Mononuclear cell (primary cell): Measurements from ENCODE around the gene LMNB1. TPM values are rescaled to one million over a fixed set of nuclear protein-coding genes. Genes with fewer than 3 reads are reported as not detected.
"Not testable (repeated sequence)": the region's sequence is repeated elsewhere in the genome, so short reads cannot be mapped to it uniquely, and the experiment has no call there.

Source experiments
- H3K27me3 ChIP-seq: 2 replicates; pipeline ENCODE4 v1.6.0; 2011; ENCODE audit warnings: low read length, control low read depth; ENCODE audit not compliant: insufficient read depth
- H3K4me1 ChIP-seq: 2 replicates; pipeline ENCODE4 v1.5.1; 2011; ENCODE audit warnings: mild to moderate bottlenecking, low read length, control low read depth; ENCODE audit not compliant: insufficient read depth
- H3K4me3 ChIP-seq: 2 replicates; pipeline ENCODE4 v1.5.1; 2011; ENCODE audit warnings: mild to moderate bottlenecking, low read length, moderate library complexity
- H3K9me3 ChIP-seq: 2 replicates; pipeline ENCODE4 v1.5.1; 2011; ENCODE audit warnings: low read depth, mild to moderate bottlenecking, control low read depth, low read length
- total RNA-seq: library from RNA; depleted of rRNA; stranded (reverse); fragments of >200 nt; gene quantifications from one replicate; pipeline ENCODE4 v1.2.3, GENCODE V29; 2012

Gene LMNB1
- total RNA-seq, 1 donor, result 54.5 TPM

- Histone ChIP-seq H3K4me1 (peaks cover 37% of the 10 kb centered on the region), H3K4me3 (no peak overlapping the region), H3K27me3 (no peaks in the 10 kb centered on the region), H3K9me3 (no peaks in the 10 kb centered on the region)
Measured at GRCh38 chr5:126801992-126802294, 25.0 kb downstream of the LMNB1 start.

GRCh38 chr5:126805063-126805462 is 28.1 kb downstream of the LMNB1 start:
- H3K4me3 ChIP-seq, result no peak overlapping the region
- H3K9me3 ChIP-seq, result no peaks in the 10 kb centered on the region
- H3K4me1 ChIP-seq, result peaks cover 50% of the 10 kb centered on the region
- H3K27me3 ChIP-seq, result no peaks in the 10 kb centered on the region

- no peak overlapping the region for H3K4me3 ChIP-seq
- H3K9me3 ChIP-seq, result no peaks in the 10 kb centered on the region
- no peaks in the 10 kb centered on the region for H3K27me3 ChIP-seq
- H3K4me1 ChIP-seq, result peaks cover 66% of the 10 kb centered on the region
Measured at GRCh38 chr5:126808521-126808988, 31.6 kb downstream of the LMNB1 start.

DNA sequence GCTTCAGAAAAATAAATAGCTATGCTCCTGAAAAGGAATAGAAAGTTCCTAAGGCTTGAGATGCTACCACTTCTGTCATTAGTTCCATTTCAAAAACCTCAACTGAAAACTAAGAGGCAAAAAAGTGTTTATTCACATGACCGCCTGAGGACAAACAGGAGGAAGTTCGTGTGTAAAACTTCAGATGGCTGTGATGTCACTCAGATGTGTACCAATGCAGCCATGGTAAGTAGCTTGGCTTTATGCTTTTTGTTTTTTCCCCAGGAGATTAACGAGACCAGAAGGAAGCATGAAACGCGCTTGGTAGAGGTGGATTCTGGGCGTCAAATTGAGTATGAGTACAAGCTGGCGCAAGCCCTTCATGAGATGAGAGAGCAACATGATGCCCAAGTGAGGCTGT is 33.0 kb downstream of the LMNB1 start:
- no peak overlapping the region for H3K4me3 ChIP-seq
- H3K9me3 ChIP-seq, result no peaks in the 10 kb centered on the region
- H3K4me1 ChIP-seq, result peaks cover 71% of the 10 kb centered on the region
- H3K27me3 ChIP-seq, result no peaks in the 10 kb centered on the region

- H3K4me1 ChIP-seq, result peaks cover 76% of the 10 kb centered on the region
- no peak overlapping the region for H3K4me3 ChIP-seq
- no peaks in the 10 kb centered on the region for H3K9me3 ChIP-seq
Measured at GRCh38 chr5:126810596-126811380, 33.9 kb downstream of the LMNB1 start.

GRCh38 chr5:126811515-126812198 is 34.7 kb downstream of the LMNB1 start:
- no peaks in the 10 kb centered on the region for H3K27me3 ChIP-seq
- peaks cover 76% of the 10 kb centered on the region for H3K4me1 ChIP-seq
- peak overlapping the region; percentile 8 for H3K4me3 ChIP-seq
- no peaks in the 10 kb centered on the region for H3K9me3 ChIP-seq

More at GRCh38 chr5:126810596-126811380, 33.9 kb downstream of the LMNB1 start:
- no peaks in the 10 kb centered on the region for H3K27me3 ChIP-seq

DNA sequence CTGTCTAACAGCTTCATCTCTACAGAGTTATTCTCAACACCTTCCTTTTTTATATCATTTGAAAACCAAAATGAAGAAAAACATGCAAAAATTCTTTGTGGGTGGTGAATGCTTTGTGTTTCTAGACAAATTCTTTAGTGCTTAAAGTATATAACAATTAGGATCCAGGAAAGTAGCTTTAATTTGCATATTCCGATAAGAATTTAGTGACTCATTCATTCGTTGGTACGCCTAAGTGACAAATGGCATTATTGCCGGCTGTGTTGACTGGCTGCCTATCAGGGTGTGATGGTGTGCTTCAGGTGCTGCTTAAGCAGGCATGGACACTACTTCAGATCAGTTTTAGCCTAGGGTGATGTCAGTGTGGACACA is 35.2 kb downstream of the LMNB1 start:
- Histone ChIP-seq H3K4me3 (peak overlapping the region; percentile 8), H3K27me3 (no peaks in the 10 kb centered on the region), H3K4me1 (peaks cover 74% of the 10 kb centered on the region), H3K9me3 (no peaks in the 10 kb centered on the region)

GRCh38 chr5:126813799-126814198 is 36.9 kb downstream of the LMNB1 start:
- not testable (repeated sequence) for H3K27me3 ChIP-seq, H3K4me3 ChIP-seq, H3K9me3 ChIP-seq
- peaks cover 61% of the 10 kb centered on the region for H3K4me1 ChIP-seq

DNA sequence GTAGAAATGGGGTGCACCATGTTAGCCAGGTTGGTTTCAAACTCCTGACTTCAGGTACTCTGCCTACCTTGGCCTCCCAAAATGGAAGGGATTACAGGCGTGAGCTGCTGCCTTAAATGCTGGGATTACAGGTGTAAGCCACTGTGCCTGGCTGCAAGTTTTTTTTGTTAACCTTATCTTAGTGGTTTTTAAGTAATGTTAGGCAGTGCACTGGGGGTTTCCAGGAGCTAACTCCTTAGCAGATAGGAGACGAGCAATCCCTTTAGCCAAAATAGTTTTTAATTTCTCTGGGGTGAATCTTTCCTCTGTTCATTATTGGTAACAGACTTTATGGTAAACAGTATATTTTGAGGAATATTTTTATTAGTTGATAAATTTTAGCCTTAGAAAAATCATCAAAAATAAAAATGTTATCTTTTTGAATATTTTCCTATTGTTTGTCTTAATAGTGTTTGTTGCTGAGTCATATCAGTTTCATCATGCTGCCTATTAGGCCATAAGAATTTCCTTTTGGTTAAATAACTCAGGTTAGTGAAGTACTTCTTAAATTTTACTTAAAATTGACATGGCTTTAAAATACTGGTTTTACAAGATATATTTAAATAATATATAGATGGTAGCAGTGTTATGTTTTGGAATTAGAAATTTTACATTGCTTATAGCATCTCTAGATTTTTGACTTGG is 37.9 kb downstream of the LMNB1 start:
- no peaks in the 10 kb centered on the region for H3K27me3 ChIP-seq
- H3K9me3 ChIP-seq, result no peaks in the 10 kb centered on the region
- H3K4me3 ChIP-seq, result peak overlapping the region; percentile 10
- H3K4me1 ChIP-seq, result peaks cover 51% of the 10 kb centered on the region

DNA sequence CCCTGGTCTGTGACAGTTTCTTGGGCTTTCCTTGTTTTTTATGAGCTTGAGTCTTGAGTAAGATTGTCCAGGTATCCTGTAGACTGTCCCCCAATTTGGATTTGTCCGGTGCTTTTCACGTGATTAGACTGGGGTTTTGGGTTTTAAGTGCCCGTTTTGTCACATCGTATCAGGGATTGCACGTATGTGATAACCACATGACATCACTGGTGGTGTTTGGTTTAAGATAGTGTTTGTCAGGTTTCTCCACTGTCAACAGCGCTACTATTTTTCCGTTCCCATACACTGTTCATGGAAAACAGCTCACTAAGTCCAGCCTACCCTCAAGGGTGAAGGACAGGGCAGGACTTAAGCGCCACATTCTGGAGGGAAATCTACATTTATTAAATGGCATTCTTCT is 39.7 kb downstream of the LMNB1 start:
- Histone ChIP-seq H3K9me3 (no peaks in the 10 kb centered on the region), H3K4me1 (peaks cover 35% of the 10 kb centered on the region), H3K27me3 (no peaks in the 10 kb centered on the region), H3K4me3 (no peak overlapping the region)

DNA sequence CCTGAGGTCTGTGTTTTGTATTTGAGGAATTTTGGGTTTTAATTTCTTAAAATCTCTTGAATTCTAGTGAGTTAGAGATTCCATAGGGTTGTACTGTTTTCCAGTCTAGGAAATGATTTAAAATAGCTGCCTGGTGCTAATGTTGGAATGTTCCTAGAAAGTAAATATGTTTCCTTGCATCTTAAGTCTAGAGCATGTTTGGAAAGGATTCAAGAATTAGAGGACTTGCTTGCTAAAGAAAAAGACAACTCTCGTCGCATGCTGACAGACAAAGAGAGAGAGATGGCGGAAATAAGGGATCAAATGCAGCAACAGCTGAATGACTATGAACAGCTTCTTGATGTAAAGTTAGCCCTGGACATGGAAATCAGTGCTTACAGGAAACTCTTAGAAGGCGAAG is 41.8 kb downstream of the LMNB1 start:
- peaks cover 17% of the 10 kb centered on the region for H3K4me1 ChIP-seq
- no peaks in the 10 kb centered on the region for H3K27me3 ChIP-seq
- no peak overlapping the region for H3K4me3 ChIP-seq
- H3K9me3 ChIP-seq, result no peaks in the 10 kb centered on the region

DNA sequence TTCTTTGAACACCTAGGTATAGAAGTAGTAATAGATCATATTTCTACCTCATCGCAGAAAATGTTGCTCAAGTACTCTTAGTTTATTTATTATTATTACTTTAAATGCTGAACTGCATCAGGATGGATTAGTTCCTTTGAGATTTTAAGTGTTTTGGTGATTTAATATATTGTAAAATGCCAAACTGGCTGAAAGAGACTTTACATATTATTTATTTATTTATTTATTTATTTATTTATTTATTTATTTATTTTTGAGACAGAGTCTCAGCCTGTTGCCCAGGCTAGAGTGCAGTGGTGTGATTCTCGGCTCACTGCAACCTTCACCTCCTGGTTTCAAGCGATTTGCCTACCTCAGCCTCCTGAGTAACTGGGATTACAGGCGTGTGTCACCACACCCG is 42.3 kb downstream of the LMNB1 start:
- H3K9me3 ChIP-seq, result no peaks in the 10 kb centered on the region
- peaks cover 11% of the 10 kb centered on the region for H3K4me1 ChIP-seq
- no peaks in the 10 kb centered on the region for H3K27me3 ChIP-seq
- no peak overlapping the region for H3K4me3 ChIP-seq

DNA sequence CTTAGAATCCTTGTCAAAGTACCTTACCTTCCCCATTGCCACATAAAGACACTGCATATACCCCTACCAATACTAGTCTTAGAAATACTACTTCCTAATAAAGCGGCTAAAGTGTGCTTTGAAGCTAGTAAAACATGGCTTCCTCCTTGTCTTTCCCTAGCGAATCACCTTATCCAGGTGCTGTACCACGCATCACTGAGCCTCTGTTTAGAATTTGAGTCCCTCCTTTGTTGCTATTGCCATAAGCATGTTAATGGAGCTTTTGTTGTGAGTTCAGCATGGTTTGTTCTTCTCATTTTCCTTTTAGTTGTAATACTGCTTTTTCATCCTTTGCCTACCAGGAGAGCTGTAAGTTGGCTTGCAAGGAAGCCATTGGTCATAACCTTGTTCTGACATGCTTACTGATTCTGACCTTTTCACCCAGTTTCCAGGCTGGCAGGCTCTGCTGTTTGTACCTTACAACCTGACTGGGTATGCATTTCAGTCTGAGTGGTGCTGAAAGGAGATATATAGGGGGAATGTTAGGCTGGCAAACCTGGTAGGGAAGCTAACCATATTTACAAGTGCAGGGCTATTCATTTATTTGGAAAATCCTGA is 49.8 kb downstream of the LMNB1 start:
- H3K4me3 ChIP-seq, result no peak overlapping the region
- no peaks in the 10 kb centered on the region for H3K4me1 ChIP-seq
- no peaks in the 10 kb centered on the region for H3K9me3 ChIP-seq
- H3K27me3 ChIP-seq, result no peaks in the 10 kb centered on the region

DNA sequence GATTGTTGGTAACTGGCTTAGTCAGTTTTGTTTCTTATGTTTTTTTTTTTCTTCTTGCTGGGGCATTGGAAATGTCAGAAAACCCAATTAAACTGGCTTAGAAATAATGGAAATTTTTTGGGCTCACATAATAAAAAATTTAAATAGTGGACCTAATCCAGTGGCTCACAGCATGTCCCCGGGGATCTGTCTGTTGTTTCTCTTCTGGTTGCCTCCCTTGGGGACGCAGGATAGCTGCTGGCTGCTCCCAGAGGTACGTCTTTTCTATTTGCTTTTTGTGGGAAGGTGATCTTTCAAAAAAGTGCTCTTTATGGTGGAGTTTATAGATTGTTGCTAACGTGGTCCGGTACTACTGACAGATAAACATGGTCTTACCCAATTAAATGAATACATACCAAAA is 52.2 kb downstream of the LMNB1 start:
- Histone ChIP-seq H3K27me3 (no peaks in the 10 kb centered on the region), H3K9me3 (no peaks in the 10 kb centered on the region), H3K4me3 (no peak overlapping the region), H3K4me1 (no peaks in the 10 kb centered on the region)

GRCh38 chr5:126830061-126830460 is 53.1 kb downstream of the LMNB1 start:
- Histone ChIP-seq H3K4me3 (no peak overlapping the region), H3K4me1 (no peaks in the 10 kb centered on the region), H3K9me3 (no peaks in the 10 kb centered on the region), H3K27me3 (no peaks in the 10 kb centered on the region)
